GM21367 (cell line): Measurements from ENCODE around the gene ADAM12.
"Not testable (repeated sequence)": the region's sequence is repeated elsewhere in the genome, so short reads cannot be mapped to it uniquely, and the experiment has no call there.

Experiments
- ATAC-seq: cut with Tn5 transposase; IDR thresholded peaks from one replicate; pipeline ENCODE4 v1.9.1; 2021; ENCODE audit not compliant: unreplicated experiment

ADAM12 gene

GRCh38 chr10:126196281-126196680 lies 192.0 kb downstream of the ADAM12 start:
- no peak for ATAC-seq

GRCh38 chr10:126191192-126191591 lies 197.1 kb downstream of the ADAM12 start:
- ATAC-seq: no peak

- ATAC-seq: no peak
Observed at GRCh38 chr10:126188679-126189200, 199.5 kb downstream of the ADAM12 start.

- no peak for ATAC-seq
Observed at GRCh38 chr10:126187399-126187798, 200.9 kb downstream of the ADAM12 start.

GRCh38 chr10:126186766-126187165 lies 201.5 kb downstream of the ADAM12 start:
- ATAC-seq: no peak

- ATAC-seq: no peak
Observed at GRCh38 chr10:126185676-126186447, 202.4 kb downstream of the ADAM12 start.

GRCh38 chr10:126181626-126182025 lies 206.7 kb downstream of the ADAM12 start:
- ATAC-seq: no peak

GRCh38 chr10:126179637-126180036 lies 208.6 kb downstream of the ADAM12 start:
- no peak for ATAC-seq

- no peak for ATAC-seq
Observed at GRCh38 chr10:126177417-126178030, 210.8 kb downstream of the ADAM12 start.

- no peak for ATAC-seq
Observed at GRCh38 chr10:126175641-126176262, 212.5 kb downstream of the ADAM12 start.

GRCh38 chr10:126172755-126173154 lies 215.5 kb downstream of the ADAM12 start:
- not testable (repeated sequence) for ATAC-seq

- ATAC-seq: no peak
Observed at GRCh38 chr10:126171555-126171954, 216.7 kb downstream of the ADAM12 start.

GRCh38 chr10:126170776-126171175 lies 217.5 kb downstream of the ADAM12 start:
- ATAC-seq: no peak

GRCh38 chr10:126170371-126170770 lies 217.9 kb downstream of the ADAM12 start:
- ATAC-seq: no peak

- no peak for ATAC-seq
Observed at GRCh38 chr10:126169899-126170298, 218.4 kb downstream of the ADAM12 start.

- ATAC-seq: no peak
Observed at GRCh38 chr10:126166797-126167196, 221.5 kb downstream of the ADAM12 start.

GRCh38 chr10:126165874-126166273 lies 222.4 kb downstream of the ADAM12 start:
- ATAC-seq: no peak

GRCh38 chr10:126163506-126163905 lies 224.8 kb downstream of the ADAM12 start:
- ATAC-seq: no peak

- ATAC-seq: no peak
Observed at GRCh38 chr10:126161691-126162090, 226.6 kb downstream of the ADAM12 start.

GRCh38 chr10:126160971-126161630 lies 227.2 kb downstream of the ADAM12 start:
- ATAC-seq: no peak

GRCh38 chr10:126160571-126160970 lies 227.7 kb downstream of the ADAM12 start:
- no peak for ATAC-seq
